ENCODE data around the gene SLC41A2.

SLC41A2 gene

GRCh38 chr12:104960464-104960863 lies 2.4 kb upstream of the SLC41A2 start:
- no peak overlapping the region for H3K4me3 Mint-ChIP-seq
- no peaks in the 10 kb centered on the region for H3K9me3 Mint-ChIP-seq
- H3K27me3 Mint-ChIP-seq (ENCODE audit: low read depth) = peaks cover 40% of the 10 kb centered on the region
- peak overlapping the region in 1 of 3 experiments; percentile 84 for H3K27ac Mint-ChIP-seq
- peaks cover 45% of the 10 kb centered on the region for H3K4me1 Mint-ChIP-seq
- no peak for TF ChIP-seq CTCF (IDR thresholded peaks at IDR 0.05; ENCODE audit: unreplicated experiment in 3 of 3)
- no peaks in the 10 kb centered on the region for H3K36me3 Mint-ChIP-seq (ENCODE audit: low read depth)

GRCh38 chr12:104959335-104959841 lies 1.3 kb upstream of the SLC41A2 start:
- H3K4me3 Mint-ChIP-seq = peak overlapping the region; percentile 87 to 97 (median 97)
- H3K4me1 Mint-ChIP-seq = peaks cover 41% of the 10 kb centered on the region
- peak overlapping the region; percentile 52 to 98 (median 84) for H3K27ac Mint-ChIP-seq

GRCh38 chr12:104958805-104959334 lies 780 bp upstream of the SLC41A2 start:
- no peaks in the 10 kb centered on the region for H3K36me3 Mint-ChIP-seq (ENCODE audit: low read depth)
- H3K4me1 Mint-ChIP-seq = peaks cover 37% of the 10 kb centered on the region
- H3K9me3 Mint-ChIP-seq = no peaks in the 10 kb centered on the region
- H3K27ac Mint-ChIP-seq = peak overlapping the region; percentile 84 to 98 (median 89)
- TF ChIP-seq CTCF (IDR thresholded peaks at IDR 0.05; ENCODE audit: unreplicated experiment in 3 of 3) = no peak
- H3K4me3 Mint-ChIP-seq = peak overlapping the region; percentile 87 to 97 (median 97)
- peaks cover 48% of the 10 kb centered on the region for H3K27me3 Mint-ChIP-seq (ENCODE audit: low read depth)

More at GRCh38 chr12:104959335-104959841, 1.3 kb upstream of the SLC41A2 start:
- no peaks in the 10 kb centered on the region for H3K9me3 Mint-ChIP-seq
- TF ChIP-seq CTCF (IDR thresholded peaks at IDR 0.05; ENCODE audit: unreplicated experiment in 3 of 3) = no peak
- peaks cover 45% of the 10 kb centered on the region for H3K27me3 Mint-ChIP-seq (ENCODE audit: low read depth)
- H3K36me3 Mint-ChIP-seq (ENCODE audit: low read depth) = no peaks in the 10 kb centered on the region

GRCh38 chr12:104957719-104958000 lies 430 bp downstream of the SLC41A2 start:
- Mint-ChIP-seq H3K27ac (peak overlapping the region in 2 of 3 experiments; percentile 45 to 92), H3K4me1 (peaks cover 28% of the 10 kb centered on the region), H3K4me3 (peak overlapping the region; percentile 82 to 98 (median 93)), H3K36me3 (ENCODE audit: low read depth) (no peaks in the 10 kb centered on the region), H3K9me3 (no peaks in the 10 kb centered on the region), H3K27me3 (ENCODE audit: low read depth) (peaks cover 46% of the 10 kb centered on the region)
- no peak for TF ChIP-seq CTCF (IDR thresholded peaks at IDR 0.05; ENCODE audit: unreplicated experiment in 3 of 3)

- Mint-ChIP-seq H3K9me3 (no peaks in the 10 kb centered on the region), H3K4me1 (peaks cover 28% of the 10 kb centered on the region), H3K27ac (peak overlapping the region in 2 of 3 experiments; percentile 45 to 92), H3K4me3 (peak overlapping the region; percentile 75 to 98 (median 93)), H3K36me3 (ENCODE audit: low read depth) (no peaks in the 10 kb centered on the region), H3K27me3 (ENCODE audit: low read depth) (peaks cover 44% of the 10 kb centered on the region)
- TF ChIP-seq CTCF (IDR thresholded peaks at IDR 0.05; ENCODE audit: unreplicated experiment in 3 of 3) = no peak
These were observed 996 bp downstream of the SLC41A2 start for GRCh38 chr12:104956870-104957718.
